Measurements from ENCODE around the gene SLC2A2.
A peak's percentile ranks its signal among the peaks of the same experiment; 100 is the strongest.

SLC2A2 gene

GRCh38 chr3:171028779-171029232 is 2.3 kb upstream of the SLC2A2 start:
- DNase-seq (ENCODE audit: low read depth): peak; percentile 83

- peak; percentile 84 for DNase-seq (ENCODE audit: low read depth)
Measured at GRCh38 chr3:171028025-171028778, 1.7 kb upstream of the SLC2A2 start.

DNA sequence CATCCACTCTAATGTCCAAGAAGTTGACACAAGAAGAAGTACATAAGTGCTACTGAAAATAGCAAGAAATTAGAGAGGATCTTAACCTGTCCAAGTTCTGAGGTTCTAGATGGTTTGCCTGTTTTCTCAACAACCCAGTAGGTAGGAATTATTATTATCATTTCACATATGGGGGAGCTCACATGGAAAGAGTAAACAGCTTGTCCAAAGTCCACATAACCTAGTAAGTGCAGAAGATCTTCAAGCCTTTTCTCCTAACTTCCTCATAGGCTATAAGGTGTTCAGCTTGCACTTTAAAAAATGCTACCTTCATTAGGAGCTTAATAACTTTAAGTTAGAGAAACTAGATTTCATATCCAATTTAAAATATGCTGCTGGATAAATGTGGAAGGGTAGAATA is 3.0 kb downstream of the SLC2A2 start:
- DNase-seq (ENCODE audit: low read depth): no peak

- no peak for DNase-seq (ENCODE audit: low read depth)
Measured at GRCh38 chr3:171021377-171021776, 5.1 kb downstream of the SLC2A2 start.

DNA sequence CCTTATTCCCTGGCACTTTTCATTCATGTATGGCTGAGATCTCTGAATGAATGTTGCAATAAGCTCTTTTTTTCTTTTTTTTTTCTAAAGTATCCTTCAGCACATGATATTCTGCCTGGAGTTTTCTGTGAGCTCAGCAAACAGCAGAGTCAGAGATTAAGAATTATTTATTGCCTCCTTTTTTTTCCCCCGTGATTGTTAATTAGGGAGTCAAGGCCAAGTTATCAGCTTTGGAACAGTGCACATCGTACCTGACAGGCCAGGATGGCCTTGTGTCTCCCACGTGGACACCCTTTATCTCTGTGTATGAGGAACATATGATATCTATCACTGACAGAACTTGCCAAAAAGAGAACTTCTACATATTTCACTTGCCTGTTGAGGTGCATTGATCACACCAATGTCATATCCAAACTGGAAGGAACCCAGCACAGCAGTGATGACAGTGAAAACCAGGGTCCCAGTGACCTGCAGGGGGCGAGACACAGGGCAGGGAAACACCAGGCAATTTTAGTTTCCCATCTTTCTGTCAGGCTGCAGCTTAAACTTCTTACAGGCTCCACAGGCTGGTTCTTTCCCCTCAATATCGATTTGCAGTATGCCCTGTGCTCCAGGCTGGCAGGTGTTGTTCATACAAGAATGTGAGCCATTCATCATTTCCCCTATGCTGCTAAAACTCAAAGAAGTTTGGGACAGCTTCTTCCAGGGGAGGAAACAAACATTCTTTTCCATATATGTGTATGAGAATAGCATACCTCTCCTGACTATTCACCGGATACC is 8.2 kb downstream of the SLC2A2 start:
- no peak for DNase-seq (ENCODE audit: low read depth)

- DNase-seq (ENCODE audit: low read depth): no peak
Measured at GRCh38 chr3:171013822-171014748, 12.4 kb downstream of the SLC2A2 start.

DNA sequence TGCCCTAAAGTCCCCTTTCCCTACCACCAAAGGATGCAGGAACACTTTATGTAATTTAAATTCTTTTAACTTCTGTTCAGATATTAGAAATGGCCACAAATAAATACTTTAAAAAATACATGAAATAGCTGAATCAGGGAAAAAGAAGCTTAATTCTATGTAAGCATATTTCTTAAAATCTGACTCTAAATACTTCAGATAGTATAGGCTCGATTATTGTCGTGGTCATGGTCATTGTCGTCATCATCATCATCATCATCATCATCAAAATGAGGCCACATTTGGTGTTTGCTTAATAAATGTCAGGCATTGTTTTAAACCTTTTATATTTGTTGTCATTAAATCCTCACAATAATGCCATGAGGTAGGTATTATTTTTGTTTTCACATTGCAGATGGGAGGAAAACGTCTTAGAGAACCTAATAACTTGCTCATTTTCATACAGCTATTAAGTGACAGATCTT is 14.6 kb downstream of the SLC2A2 start:
- no peak for DNase-seq (ENCODE audit: low read depth)

DNA sequence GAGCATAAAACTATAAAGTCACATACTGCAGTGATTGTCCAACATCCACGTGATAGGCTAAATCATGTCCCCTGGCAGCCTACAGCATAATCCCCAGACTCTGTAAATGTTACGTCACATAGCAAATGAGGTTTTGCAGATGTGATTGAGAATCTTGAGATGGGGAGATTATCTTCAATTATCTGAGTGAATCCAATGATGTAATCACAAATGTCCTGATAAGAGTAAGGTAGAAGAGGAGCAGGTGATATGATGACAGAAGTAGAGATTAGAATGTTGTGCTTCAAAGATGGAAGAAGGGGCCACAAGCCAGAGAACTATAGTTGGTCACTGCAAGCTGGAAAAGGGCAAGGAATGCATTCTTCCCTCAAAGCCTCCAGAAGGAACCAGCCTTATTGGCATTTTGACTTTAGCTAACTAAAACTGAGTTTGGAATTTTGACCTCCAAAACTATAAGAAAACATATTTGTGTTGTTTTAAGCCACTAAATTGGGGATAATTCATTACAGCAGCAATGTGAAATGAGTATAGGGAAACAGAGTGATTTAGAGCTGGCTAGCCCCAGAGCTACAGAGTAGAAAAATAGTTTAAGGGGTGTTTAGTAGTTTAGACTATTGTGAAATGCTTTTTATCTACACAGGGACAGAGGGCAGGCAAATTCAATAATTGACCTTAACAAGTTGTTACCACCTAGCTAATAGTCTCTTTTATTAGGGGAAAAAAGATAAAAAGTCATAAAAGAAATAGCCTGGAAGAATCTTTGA is 15.2 kb downstream of the SLC2A2 start:
- no peak for DNase-seq (ENCODE audit: low read depth)

- DNase-seq (ENCODE audit: low read depth): no peak
Measured at GRCh38 chr3:171007316-171007715, 19.2 kb downstream of the SLC2A2 start.

GRCh38 chr3:171005648-171006047 is 20.9 kb downstream of the SLC2A2 start:
- peak; percentile 27 for DNase-seq (ENCODE audit: low read depth)

GRCh38 chr3:171001957-171002694 is 24.4 kb downstream of the SLC2A2 start:
- peak; percentile 37 for DNase-seq (ENCODE audit: low read depth)

DNA sequence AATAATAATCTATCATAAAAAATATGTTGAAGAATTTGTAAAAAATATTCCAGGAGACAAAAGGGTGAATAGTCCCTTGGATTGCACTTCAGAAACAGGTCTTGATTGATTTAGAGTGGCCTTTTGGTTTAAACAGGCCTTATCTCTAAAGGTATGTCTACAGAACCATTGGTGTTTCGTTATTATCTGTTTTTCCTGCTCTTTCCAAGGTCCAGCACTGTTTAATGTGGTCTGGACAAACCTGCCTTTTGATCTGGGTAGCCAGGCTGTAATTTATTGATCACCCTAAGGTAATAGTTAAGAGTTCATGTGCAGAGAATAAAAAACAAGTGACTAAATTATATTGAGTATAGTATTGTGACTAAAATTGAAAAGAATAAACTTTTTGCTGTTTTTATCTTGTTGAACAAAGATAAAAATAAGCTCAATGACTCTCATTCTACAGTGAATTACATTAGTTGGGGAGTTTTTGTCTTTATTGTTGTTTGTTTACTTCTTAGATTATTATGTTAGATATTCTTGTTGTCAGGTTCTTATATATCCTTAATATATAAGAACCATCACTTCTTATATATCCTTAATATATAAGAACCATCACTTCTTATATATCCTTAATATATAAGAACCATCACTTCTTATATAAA is 25.1 kb downstream of the SLC2A2 start:
- DNase-seq (ENCODE audit: low read depth): no peak

DNA sequence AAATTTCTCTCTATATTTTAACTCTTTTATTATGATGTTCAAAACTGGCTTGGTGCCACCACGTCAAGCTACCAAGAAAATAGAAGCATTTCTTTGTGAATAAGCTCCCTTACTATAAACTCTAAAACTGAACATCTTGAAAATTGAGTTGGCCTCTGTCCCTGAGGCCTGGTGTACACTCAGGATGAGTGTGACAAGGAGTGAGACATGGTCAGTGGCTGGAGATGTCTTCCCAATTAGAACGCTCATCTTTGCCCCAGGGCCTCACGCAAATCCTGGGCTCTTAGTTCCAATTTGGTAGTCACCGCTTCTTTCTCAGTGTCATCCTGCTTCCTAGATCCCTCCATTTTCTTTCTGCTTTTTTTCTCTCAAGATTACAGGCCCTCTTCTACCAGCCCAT is 26.2 kb downstream of the SLC2A2 start:
- no peak for DNase-seq (ENCODE audit: low read depth)

DNA sequence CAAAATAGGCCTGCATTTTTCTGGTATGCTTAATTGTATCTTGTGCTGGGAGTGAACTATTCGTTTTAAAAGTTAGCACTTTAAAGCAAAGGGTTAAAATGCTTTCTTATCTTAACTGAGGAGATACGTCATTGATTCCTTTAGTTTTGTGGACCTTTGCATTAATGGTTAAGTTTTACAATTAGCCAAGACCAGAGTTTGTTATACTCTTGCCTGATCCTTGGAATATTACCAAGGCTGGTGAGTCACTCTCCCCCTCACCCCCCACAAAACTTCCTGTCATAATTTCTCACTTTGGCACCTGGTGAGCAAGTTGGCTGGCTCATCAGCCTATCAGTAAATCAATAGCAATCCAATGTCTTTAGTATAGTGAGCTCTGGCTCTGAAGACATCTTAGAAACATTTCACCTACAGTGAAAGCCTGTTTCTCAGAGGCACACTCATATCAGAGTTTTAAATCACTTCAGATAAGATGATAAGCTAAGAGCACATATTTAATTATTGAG is 26.7 kb downstream of the SLC2A2 start:
- peak; percentile 58 for DNase-seq (ENCODE audit: low read depth)

- peak; percentile 17 for DNase-seq (ENCODE audit: low read depth)
Measured at GRCh38 chr3:170997961-170998913, 28.3 kb downstream of the SLC2A2 start.

DNA sequence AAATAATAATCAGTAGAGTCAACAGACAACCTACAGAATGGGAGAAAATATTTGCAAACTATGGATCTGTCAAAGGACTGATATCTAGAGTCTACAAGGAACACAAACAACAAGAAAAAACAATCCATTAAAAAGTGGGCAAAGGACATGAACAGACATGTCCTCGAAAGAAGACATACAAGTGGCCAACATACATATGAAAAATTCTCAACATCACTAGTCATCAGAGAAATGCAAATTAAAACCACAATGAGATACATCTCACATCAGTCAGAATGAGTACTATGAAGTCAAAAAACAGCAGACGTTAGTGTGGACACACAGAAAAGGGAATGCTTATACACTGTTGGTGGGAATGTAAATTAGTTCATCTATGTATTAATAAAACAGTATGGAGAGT is 33.7 kb downstream of the SLC2A2 start:
- DNase-seq (ENCODE audit: low read depth): peak; percentile 40

GRCh38 chr3:170991664-170992063 is 34.9 kb downstream of the SLC2A2 start:
- DNase-seq (ENCODE audit: low read depth): no peak

GRCh38 chr3:170989100-170989648 is 37.3 kb downstream of the SLC2A2 start:
- no peak for DNase-seq (ENCODE audit: low read depth)
